Keratinocyte (primary cell): ENCODE data around the gene TMEM54.

Experiments
- EZH2 ChIP-seq: IDR thresholded peaks from one replicate; pipeline ENCODE4 v1.6.1; 2012; ENCODE audit warnings: inconsistent platforms, mild to moderate bottlenecking, low read length, moderate library complexity
- TF ChIP-seq, protein P1 (sequence below), 3 experiments: IDR thresholded peaks in 1 of 3; conservative IDR thresholded peaks in 1 of 3; optimal IDR thresholded peaks in 1 of 3; 2 replicates in 2 of 3; 3 replicates in 1 of 3; pipeline versions ENCODE3 to v1.5.1; 2011; ENCODE audit warnings: low read length in 3 of 3, mild to moderate bottlenecking in 3 of 3, moderate library complexity in 2 of 3, control low read depth in 1 of 3, inconsistent platforms in 1 of 3; ENCODE audit not compliant: insufficient read depth in 2 of 3; ENCODE audit errors: extremely low read depth in 1 of 3

DNA sequence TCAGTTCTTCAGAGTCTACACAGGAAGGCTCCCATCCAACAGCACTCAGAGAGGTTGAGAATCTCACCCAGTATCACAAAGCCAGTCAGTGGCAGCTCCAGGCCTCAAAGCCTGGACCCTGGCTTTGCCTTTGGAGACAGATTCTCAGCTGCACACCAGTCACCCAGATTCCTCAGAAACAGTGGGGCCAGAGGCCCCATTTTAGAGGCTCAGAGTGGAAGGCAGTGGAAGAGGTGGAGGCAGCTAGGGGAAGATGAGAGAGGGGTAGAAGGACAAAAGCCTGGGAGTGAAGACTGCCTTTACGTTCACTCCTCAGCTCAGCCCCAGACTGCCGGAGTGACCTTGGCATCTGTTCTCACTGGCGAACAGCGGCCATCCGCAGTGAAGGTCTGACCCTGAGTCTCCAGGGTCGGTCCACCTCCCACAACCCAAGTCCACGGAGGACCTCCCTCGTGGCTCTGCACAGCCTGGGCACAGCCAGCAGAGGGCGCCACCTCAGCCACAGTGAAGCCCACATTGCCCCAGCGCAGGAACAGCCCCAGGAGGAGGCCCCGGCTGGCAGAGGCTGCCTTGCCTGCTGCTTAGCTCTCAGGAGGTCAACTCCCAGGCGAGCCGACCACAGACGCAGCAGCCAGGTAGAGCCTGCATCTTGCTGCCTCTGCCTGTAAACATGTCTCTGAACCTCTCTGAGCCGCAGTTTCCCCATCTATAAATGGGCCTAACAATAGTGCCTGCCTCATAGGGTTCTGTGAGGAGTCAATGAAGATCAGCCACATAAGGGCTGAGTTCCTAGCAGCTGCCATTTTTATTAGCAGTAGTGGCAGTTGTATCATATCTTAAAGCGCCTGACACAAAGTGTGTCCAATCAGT, 24.6 kb downstream of the TMEM54 start:
- TF ChIP-seq, protein P1, sequence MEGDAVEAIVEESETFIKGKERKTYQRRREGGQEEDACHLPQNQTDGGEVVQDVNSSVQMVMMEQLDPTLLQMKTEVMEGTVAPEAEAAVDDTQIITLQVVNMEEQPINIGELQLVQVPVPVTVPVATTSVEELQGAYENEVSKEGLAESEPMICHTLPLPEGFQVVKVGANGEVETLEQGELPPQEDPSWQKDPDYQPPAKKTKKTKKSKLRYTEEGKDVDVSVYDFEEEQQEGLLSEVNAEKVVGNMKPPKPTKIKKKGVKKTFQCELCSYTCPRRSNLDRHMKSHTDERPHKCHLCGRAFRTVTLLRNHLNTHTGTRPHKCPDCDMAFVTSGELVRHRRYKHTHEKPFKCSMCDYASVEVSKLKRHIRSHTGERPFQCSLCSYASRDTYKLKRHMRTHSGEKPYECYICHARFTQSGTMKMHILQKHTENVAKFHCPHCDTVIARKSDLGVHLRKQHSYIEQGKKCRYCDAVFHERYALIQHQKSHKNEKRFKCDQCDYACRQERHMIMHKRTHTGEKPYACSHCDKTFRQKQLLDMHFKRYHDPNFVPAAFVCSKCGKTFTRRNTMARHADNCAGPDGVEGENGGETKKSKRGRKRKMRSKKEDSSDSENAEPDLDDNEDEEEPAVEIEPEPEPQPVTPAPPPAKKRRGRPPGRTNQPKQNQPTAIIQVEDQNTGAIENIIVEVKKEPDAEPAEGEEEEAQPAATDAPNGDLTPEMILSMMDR (optimal IDR thresholded peaks at IDR 0.05 in 1 of 3, IDR thresholded peaks at IDR 0.05 in 1 of 3, conservative IDR thresholded peaks at IDR 0.05 in 1 of 3; ENCODE audit: extremely low read depth in 1 of 3, insufficient read depth in 2 of 3, low read length in 3 of 3), result peak; percentile 88 to 99 (median 96)
- no peak for TF ChIP-seq EZH2
